CD4-positive, alpha-beta T cell treated with Interleukin-4 for 1 hour (primary cell): ENCODE results near the gene FADS3.

ENCODE experiments used
- DNase-seq, 2 donors: peaks; one replicate each; pipeline ENCODE4 v3.0.0-alpha.2; 2020 to 2022

FADS3 gene, protein sequence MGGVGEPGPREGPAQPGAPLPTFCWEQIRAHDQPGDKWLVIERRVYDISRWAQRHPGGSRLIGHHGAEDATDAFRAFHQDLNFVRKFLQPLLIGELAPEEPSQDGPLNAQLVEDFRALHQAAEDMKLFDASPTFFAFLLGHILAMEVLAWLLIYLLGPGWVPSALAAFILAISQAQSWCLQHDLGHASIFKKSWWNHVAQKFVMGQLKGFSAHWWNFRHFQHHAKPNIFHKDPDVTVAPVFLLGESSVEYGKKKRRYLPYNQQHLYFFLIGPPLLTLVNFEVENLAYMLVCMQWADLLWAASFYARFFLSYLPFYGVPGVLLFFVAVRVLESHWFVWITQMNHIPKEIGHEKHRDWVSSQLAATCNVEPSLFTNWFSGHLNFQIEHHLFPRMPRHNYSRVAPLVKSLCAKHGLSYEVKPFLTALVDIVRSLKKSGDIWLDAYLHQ

DNA sequence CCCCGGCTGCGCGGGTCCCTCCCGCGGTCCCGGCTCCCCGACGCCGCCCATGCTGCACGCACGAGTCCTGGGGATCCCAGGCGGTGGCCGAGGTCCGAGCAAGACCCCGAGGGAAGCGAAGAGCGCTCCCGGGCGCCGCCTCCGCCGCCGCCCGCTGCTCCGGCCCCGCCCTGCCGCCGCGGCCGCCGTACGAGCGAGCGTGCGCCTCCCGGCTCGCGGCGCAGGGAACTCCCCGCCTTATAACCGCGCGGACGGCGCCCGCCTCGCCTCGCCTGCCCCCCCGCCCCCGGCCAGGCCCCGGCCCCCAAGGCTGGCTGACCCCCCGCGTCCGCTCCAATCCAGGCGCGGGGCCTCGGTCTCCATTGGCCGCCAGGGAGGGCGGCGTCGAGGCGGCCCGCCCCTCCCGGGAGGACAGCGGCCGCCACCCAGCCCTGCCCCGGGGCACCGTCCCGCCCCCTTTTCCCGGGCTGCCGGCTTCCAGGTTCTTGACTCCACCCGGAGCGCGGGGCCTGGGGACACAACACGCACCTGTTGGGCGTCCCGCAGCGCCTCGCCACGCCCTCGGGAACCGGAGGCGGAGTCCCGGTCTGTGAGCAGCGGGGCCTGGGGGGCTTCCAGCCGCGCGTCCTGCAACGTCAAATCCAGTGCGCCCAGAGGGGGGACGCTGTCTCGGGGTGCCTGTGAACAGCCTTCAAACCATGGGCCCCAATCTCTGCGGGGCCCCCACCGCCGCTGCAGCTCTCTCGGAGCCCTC lies at the start of gene FADS3:
FADS3 (minus strand) TSS at position 215 of the 754 bp plus-strand sequence; CDS start at position 51, 164 bp downstream.
- peak; percentile 81 for DNase-seq

DNA sequence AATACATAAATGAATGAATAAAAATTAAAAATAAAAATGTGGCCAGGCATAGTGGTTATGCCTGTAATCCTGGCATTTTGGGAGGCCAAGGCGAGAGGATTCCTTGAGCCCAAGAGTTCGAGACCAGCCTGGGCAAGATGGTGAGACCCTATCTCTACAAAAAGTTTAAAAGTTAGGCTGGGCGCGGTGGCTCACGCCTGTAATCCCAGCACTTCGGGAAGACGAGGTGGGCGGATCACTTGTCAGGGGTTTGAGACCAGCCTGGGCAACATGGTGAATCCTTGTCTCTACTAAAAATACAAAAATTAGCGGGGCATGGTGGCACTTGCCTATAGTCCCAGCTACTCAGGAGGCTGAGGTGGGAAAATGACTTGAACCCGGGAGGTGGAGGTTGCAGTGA lies 49.1 kb upstream of the FADS3 start:
- no peak for DNase-seq

DNA sequence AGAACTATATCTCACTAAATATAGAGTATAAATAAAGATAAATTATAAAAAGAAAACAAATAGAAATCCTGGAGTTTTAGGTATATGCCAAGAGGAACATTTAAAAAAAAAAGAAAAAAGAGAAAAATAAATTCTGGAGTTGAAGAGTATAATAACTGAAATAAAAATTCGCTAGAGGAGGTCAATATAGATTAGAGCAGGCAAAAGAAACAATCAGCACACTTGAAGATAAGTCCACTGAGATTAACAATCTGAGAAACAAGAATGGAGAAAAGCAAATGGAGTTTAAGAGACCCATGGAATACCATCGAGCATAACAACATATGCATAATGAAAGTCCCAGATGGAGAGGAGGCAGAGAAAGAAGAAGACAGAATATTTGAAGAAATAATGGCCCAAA lies 44.5 kb upstream of the FADS3 start:
- no peak for DNase-seq

DNA sequence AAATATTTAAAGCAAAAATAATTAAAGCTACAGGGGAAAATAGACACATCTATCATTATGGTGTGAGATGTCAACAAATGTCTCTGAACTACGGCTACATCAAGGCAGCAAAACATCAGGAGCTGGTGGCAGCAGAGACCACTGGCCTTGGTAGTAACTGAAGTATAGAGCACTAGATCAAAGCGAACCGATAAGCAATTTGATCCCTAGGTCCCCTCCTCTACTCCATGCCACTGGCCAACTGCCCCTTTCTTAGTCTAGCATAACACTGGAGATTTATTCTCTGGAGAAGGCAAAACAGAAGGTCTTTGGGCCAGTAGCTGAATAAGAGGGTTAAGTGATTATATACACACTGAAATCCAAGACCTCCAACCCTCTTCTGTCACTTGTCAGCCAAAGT lies 39.6 kb upstream of the FADS3 start:
- no peak for DNase-seq

DNA sequence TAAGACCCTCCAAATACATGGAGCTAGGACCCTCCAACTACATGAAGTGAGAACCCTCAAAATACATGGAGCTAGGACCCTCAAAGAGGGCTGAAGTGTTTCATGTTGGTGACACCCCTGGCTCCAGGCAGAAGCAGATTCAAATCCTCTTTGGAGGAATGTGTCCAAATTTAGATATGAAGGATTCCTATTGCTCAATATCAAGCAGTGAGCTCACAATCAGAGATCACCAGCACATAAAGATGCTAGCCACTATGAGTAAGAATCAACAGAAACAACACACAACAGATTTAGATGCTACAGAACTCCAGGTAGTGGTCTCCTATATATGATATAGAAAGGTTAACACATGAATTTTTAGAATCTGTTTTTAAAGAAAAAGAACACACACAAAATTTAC lies 37.3 kb upstream of the FADS3 start:
- no peak for DNase-seq

DNA sequence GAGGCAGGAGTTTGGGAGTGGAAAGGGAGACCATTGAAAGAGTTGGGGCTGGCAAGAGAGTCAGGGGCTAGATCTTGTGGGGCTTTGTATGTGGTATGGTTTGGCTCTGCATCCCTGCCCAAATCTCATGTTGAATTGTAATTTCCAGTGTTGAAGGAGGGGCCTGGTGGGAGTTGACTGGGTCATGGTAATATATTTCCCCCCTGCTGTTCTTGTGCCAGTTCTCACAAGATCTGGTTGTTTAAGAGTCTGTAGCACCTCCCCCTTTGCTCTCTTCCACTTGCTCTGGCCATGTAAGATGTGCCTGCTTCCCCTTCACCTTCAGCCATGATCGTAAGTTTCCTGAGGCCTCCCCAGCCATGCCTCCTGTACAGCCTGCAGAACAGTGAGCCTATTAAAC lies 36.2 kb upstream of the FADS3 start:
- no peak for DNase-seq

DNA sequence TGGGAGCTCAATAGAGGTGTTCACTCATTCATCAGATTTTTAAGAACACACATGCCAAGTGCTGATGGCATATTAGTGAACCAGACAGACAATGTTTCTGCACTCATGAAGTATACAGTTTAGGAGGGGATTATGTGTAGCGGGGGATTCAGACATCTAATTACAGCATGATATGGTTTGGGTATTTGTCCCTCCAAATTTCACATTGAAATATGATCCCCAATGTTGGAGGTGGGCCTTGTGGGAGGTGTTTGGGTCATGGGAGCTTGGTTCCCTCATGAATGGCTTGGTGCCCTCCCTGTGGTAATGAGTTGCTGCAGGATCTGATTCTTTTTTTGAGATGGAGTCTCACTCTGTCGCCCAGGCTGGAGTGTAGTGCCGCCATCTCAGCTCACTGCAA lies 34.9 kb upstream of the FADS3 start:
- no peak for DNase-seq

DNA sequence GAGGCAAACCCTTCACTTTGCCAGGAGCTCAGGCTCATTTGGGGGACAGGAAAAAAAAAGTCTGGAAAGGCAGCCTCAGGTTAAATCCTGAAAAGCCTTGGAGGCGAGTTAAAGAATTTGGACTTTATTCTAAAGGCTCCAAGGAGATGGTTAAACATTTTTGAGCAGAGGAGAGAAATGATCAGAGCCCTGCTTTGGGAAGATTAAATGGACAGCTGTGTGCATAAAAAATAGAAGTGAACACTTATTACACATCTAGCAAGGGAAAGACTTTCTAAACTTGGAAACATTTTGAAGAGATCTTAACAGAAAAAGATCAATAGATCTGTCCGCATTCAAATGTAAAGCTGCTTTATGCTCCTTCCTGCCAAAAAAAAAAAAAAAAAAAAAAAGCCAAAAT lies 34.4 kb upstream of the FADS3 start:
- DNase-seq, result no peak

DNA sequence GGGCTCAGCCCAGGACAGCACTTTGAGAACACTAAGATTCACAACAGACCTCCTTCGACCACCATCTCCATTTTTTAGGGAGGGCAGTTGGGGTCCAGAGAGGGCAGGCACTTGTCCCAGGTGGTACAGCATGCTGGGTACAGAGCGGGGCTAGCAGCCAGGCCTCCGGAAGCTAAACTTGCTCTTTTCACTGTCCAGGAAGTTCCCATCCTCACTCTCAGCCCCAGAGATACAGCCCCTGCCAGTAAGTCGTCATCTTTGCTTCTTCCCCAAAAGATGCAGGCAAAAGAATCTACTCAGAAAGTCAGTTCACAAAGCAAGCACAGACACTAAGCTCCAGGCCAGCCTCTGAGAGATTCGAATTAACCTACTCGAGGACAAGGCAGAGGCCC lies 32.7 kb upstream of the FADS3 start:
- DNase-seq, result no peak

DNA sequence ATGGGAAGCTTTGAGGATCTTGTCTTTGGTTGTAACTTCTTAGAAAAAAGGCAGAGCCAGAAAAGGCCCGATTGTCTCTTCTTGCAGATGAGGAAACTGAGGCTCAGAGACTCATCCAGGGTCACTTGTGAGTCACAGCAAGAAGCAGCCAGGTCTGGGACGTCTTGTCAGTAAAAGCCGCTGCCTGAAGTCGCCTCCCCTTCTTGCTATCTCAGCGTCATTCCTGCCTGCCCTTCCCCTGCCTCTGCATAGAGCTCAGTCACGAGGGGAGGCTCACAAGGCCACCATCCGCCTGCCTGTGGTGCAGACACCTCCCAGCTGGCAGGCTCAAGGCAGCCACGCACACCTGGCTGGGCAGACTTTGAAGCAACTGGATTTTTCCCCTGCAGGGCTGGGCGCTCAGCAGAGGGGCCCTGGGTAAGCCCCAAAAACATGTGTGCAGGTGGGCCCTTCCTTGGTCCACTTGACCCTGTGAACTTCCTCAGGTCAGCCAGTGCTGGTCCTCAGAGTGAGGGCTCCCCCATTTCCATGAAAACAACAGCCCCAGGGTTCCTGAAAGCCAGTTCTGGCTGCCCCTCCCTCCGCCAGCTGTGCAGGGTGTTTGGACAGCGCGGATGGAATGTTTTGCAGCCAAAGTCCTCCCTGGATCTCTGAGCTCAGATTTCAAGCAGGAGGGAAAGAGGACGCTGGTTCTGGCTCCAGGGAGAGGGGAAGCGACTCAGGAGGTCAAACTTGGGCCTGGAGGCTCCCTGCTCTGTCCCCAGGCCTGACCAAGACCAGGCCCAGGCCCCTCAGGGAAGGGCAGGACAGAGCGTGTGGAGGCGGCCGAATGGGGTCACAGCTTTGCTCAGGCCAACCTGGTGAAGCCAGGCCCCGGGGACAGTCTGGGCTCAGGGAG lies 32.1 kb upstream of the FADS3 start:
- DNase-seq, result no peak

DNA sequence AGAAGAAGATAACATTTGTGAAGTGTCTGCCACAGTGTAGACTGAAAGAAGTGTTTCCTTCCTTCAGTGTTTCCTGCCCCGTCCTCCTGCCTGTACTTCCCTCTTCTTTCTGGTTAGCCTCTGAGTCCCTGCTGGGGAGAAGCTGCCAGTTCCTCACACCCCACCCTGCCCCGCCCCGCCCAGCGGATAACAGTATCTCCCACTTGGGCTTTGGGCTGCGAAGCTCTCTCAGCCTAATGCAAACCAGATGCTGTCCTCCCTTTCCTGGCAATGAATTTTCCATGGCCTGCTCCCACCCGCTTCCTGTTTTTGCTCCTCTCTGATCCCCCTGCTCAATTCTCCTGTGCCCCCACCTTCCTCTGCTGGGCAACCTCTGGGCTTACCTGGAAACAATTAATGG lies 31.2 kb upstream of the FADS3 start:
- peak in 1 of 2 donors; percentile 39 for DNase-seq

DNA sequence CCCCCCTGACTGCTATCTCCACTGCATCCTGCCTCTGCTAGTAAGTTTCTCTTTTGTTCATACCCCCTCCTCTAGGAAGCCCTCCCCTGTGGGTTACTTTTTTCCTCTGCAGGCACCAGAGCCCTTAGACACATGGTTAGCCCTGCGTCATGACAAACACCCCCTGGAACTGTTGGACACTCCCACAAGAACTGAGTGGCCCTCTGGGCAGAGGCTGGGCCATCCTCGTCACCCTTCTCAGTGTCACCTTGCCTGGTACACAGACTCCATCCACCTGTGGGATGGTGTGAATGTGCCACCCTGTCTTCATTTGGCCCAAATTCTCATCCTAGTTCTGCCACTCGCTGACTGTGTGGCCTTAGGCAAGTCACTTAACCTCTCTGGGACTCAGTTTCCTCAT lies 30.1 kb upstream of the FADS3 start:
- no peak for DNase-seq

DNA sequence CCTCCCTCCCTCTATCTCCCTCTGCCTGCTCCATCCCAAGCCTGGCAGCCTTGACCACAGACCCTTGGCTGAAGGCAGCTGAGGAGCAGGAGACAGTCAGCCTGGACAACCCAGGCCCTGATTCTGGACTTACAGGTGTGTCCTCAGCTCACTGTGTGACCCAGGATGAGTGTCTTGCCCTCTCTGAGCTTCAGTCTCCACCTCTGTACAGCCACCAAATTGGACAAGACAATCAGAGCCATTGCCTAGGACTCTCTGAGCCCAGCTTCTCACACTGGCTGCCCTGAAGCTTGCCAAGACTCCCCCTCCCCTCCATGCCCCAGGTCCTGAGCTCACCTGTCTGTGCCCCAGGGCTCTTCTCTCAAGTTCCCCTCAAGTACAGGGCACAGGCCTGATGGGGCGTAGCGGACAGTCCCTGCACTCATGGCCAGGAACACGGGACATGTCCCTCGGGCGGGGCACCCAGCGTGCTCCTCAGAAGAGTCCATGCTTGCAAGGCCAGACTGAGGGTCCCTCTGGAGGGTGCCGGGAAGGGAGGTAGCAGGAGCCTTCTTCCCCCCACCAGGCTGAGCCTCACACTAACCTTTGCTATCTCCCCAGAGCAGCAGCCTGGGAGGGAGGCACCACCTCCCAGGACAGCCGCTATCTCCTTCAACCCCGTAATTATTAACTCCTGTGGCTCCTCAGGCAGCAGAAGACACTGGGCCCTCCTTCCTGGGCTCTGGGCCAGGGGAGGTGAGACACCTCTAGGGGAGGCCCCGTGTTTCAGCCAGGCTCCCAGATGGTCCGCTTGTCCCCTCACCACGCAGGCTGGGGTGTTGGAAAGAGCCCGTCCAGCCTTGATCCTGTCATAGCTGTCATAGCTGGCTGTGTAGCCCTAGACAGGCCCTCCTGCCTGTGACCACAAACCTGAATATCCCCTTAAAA lies 28.6 kb upstream of the FADS3 start:
- peak in 1 of 2 donors; percentile 7 for DNase-seq

DNA sequence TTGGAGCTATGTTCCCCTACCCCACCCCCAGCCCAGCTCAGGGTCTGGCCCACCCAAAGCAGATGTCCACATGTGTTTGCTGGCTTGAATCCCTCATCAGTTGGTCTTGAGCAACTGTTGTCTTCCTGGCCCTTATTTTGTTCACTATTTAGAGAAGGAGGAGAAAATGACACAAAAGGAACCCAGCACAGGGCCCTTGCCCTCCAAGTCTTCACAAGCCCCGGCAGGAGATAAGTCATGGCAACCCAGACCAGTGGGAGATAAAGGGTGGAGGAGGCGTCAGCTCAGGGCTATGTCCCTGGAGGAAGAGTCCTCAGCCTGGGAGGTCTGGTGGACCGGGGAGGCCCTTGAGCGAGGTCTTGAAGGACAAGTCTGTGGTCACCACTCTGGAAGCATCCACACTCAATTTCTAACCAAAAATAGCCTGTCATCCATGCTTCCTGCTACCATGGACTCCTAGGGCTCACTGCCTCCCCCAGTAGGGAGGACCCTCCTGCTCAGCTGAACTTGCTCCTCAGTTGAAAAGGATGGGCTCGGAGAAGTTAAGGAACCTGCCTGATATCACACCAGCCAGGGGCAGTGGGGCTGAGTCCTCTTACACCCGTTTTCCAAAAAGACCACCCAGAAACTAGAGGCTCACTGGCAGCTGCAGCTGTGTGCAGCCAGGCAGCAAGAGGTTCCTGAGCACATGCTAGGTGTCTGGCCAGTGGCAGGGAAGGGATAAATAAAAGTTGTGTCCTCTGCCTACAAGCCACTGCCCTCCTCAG lies 27.8 kb upstream of the FADS3 start:
- peak in 1 of 2 donors; percentile 9 for DNase-seq

DNA sequence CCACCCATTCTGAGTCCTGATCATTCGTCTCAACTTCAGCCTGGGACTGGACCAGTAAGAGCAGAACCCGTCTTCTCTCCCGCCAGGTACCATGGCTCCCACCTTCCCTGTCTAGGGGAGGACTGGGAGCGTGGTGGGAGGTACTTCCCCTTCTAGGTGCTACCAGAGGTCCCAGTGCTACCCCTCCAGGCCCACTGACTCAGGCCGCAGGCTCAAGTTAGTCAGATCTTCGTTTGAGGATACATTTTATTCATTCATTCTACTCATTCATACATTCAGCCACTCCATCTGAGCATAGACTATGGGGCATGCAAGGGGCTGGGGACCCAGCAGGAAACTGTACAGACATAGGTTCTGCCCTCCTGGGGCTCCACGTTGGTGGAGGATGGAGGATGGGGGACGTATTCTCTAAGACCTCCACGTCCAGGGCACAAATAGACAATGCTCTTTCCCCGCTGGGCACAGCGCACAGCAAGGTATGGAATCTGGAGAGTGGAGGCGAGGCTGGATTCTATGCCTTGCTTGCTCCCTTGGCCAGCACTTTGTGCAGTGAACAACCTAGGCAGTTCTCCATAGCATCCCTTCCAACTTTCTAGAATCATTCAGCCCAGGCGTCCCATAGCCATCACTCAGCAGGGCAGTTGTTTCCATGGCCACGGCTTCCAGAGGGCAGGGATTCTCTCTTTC lies 27.0 kb upstream of the FADS3 start:
- DNase-seq, result no peak

DNA sequence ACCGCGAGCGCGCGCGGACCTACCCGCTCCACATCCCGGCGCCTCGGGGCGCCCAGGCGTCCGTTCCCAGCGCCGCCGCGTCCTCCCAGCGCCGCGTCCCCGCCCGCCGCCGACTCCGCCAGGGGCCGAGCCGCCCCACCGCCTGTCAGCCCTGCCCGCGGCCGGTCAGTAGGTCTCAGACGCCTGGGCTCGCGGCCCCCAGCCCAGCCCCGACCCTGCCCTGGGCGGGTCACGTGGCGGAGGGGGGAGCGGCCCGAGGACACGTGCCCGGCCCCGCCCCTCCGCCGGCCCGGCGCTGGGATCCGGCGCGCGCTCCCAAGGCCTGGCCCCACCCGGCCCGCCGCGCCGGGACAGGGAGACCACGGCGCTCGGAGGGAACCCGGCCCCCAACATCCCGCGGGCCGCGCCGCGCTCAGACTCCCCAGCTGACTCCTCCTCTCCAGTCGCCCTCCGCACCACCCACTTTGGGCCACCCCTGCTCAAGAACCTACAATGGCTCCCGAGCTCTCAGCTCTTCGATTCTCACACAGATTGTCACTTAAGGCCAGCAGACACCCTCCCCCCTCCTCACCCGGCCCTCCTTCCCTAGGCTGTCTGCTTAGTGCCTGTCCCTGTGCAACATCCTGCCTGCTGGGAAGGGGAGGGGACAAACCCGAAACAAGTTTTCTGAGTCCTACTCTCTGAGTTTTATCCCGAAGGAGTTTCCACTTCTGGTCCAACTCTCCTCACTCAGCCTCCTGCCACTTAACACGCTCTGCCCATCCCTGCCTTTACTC lies 26.2 kb upstream of the FADS3 start, which contains the start of gene RAB3IL1:
RAB3IL1 (minus strand) TSS at position 233 of the 776 bp plus-strand sequence; CDS start at position 34, 199 bp downstream.
- DNase-seq, result peak in 1 of 2 donors; percentile 7

DNA sequence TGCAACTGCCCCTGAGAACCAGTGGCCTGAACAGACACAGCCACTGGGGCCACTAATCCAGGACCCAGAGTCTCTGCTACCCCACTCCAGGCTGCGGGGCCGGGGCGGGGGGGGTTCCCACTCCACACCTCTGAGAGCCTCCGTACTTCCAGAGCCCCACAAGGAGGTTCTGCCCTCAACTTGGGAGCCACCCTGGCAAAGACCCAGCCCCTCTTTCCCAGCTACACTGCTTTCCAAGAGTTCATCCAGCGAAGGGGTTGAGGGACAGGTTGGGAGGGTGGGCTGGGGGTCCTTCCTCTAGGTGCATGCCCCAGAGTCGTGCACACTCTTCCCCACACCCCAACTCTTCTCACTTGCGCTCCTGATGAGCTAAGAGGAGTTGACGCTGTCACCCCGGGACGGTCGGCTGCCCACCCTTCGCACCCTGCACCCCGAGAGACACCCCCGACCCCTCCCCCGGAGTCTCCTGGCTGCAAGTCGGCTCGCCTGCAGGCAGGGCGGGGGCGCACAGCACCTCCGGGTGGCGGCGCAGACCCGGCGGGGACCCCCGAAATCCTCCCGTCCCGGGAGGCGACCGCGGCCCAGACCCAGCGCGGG lies 25.5 kb upstream of the FADS3 start:
- DNase-seq, result no peak

DNA sequence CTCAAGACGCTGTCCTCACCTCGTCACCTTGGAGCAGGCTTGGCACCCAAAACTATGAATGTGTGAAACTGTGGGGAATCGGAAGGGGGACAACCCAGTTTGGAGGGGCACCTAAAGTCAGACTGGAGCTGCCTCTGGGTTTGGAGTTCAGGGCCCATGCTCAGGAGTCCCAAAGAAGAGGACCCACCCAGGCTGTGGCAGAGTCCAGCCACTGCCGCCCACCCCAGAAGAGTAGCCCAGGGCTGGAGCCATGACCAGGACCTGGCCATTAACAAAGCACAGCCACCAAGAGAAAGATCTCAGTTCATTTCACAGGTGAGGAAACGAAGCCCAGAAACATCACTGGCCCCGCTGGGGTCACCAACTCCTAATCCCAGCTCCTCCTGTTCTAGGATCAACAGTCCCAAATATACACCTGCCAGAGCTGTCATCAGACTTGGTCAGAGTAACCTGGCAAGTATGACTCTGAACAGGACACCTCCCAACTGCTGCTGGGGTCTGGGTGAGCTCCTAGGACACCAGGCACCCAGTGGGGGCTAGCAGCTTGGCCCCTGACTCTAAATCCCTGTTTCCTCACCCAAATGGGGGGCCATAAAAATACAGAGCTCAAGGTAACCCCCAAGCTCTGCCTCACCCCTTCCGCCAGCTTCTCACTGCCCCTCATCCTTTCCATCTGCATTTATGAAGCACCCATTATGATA lies 23.3 kb upstream of the FADS3 start:
- DNase-seq, result no peak
